ENCODE measurements around the gene ISX.

GRCh38 chr22:35126993-35127392 is 61.0 kb downstream of the ISX start:
- TF ChIP-seq, protein P1, sequence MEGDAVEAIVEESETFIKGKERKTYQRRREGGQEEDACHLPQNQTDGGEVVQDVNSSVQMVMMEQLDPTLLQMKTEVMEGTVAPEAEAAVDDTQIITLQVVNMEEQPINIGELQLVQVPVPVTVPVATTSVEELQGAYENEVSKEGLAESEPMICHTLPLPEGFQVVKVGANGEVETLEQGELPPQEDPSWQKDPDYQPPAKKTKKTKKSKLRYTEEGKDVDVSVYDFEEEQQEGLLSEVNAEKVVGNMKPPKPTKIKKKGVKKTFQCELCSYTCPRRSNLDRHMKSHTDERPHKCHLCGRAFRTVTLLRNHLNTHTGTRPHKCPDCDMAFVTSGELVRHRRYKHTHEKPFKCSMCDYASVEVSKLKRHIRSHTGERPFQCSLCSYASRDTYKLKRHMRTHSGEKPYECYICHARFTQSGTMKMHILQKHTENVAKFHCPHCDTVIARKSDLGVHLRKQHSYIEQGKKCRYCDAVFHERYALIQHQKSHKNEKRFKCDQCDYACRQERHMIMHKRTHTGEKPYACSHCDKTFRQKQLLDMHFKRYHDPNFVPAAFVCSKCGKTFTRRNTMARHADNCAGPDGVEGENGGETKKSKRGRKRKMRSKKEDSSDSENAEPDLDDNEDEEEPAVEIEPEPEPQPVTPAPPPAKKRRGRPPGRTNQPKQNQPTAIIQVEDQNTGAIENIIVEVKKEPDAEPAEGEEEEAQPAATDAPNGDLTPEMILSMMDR (IDR thresholded peaks at IDR 0.05) = no peak
- no peak for TF ChIP-seq POLR2AphosphoS5 (IDR thresholded peaks at IDR 0.05)
- no peak for TF ChIP-seq POLR2A (IDR thresholded peaks at IDR 0.05)

Data from stomach (tissue), 4 donors.